Mononuclear cell (primary cell): Measurements from ENCODE around the gene ZNF155. TPM values are rescaled to one million over a fixed set of nuclear protein-coding genes. Genes with fewer than 3 reads are reported as not detected.
A peak's percentile ranks its signal among the peaks of the same experiment; 100 is the strongest.
"Not testable (repeated sequence)": the region's sequence is repeated elsewhere in the genome, so short reads cannot be mapped to it uniquely, and the experiment has no call there.

Experiments used
- H3K27me3 ChIP-seq: 2 replicates; pipeline ENCODE4 v1.6.0; 2011; ENCODE audit warnings: low read length, control low read depth; ENCODE audit not compliant: insufficient read depth
- H3K4me1 ChIP-seq: 2 replicates; pipeline ENCODE4 v1.5.1; 2011; ENCODE audit warnings: mild to moderate bottlenecking, low read length, control low read depth; ENCODE audit not compliant: insufficient read depth
- H3K4me3 ChIP-seq: 2 replicates; pipeline ENCODE4 v1.5.1; 2011; ENCODE audit warnings: mild to moderate bottlenecking, low read length, moderate library complexity
- H3K9me3 ChIP-seq: 2 replicates; pipeline ENCODE4 v1.5.1; 2011; ENCODE audit warnings: low read depth, mild to moderate bottlenecking, control low read depth, low read length
- total RNA-seq: library from RNA; depleted of rRNA; stranded (reverse); fragments of >200 nt; gene quantifications from one replicate; pipeline ENCODE4 v1.2.3, GENCODE V29; 2012

The ZNF155 gene
- total RNA-seq = 6.2 TPM

DNA sequence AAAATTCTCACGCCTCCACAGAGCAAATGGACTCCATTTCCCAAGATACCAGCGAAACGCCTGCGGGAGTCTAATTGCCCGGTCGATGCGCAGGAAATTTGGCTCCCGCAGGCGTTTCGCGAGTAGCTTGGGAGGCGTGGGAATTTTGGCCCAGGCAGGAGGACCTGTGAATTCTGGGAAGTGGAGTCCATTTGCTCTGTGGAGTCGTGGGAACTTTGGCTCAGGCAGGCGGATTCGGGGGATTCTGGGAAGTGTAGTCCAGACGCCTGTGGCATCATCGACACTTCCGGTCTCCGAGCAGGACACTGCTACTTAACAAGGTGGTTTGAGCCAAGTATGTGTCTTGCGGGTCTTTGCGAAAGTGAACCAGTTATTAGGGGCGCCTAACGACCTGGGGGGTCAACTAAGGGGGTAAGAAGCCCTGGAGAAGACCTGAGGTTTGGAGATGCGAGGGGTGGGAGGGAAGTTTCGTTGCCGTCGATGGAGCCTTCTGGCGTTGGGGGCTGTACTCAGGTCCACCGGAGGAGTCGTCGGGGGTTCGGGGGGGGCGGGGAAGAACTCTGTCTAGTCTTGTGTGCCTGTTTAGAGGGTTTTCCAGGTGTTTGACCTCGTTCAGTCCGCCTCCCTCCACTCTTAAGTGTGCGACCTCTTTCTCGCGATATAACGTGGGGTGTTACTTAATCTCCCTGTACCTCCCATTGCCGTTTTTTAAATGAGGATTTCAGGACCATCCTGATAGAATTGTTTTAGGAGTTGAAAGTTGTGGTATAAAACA, at the start of gene ZNF155:
Gene ZNF155, plus strand, starts transcription at position 277 of the 775 bp plus-strand sequence. CDS start 4,356 bp downstream, outside the sequence.
- Histone ChIP-seq H3K9me3 (no peaks in the 10 kb centered on the region), H3K27me3 (no peaks in the 10 kb centered on the region), H3K4me3 (peak within 1 kb of the TSS; percentile 82), H3K4me1 (peaks cover 13% of the 10 kb centered on the region)

DNA sequence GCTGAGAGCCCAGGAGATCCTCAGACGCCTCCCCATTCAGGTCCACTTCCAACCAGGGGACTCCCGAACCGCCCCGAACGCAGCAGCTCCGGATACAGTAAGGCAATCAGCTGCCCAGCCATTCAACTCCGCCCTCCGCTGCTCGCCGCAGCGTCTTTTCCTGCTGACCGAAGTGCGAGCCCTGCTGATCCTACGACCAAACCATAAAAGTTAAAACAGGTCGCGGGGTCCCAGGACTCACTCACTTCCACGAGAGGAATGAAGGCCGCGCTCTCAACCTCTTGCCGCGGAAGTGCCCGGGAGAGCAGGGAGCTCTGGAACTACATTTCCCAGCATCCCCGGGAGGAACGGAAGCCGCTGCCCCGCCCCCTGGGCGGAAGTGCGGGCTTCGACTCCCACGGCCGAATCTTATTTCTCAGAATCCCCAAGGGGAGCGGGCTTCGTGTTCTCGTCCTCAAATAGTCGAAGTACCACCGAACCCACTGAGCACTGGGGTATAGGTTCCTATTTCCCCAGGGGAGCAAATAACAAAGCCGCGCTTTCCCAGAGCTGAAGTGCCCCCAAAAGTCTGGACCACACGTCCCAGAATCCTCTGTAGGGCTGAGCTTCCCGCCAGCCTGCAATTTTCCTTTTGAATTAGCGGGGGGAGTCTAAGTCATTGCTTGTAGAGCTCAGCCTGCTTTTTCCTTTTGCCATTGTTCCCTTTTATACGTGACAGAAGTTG, 48.8 kb upstream of the ZNF155 start, which contains the start of gene ZNF45:
Gene ZNF45, minus strand, starts transcription at position 298 of the 724 bp plus-strand sequence. CDS start 13,097 bp downstream, outside the sequence.
- no peaks in the 10 kb centered on the region for H3K27me3 ChIP-seq
- peak within 1 kb of the TSS; percentile 78 for H3K4me3 ChIP-seq
- no peaks in the 10 kb centered on the region for H3K9me3 ChIP-seq
- H3K4me1 ChIP-seq = peaks cover 16% of the 10 kb centered on the region

DNA sequence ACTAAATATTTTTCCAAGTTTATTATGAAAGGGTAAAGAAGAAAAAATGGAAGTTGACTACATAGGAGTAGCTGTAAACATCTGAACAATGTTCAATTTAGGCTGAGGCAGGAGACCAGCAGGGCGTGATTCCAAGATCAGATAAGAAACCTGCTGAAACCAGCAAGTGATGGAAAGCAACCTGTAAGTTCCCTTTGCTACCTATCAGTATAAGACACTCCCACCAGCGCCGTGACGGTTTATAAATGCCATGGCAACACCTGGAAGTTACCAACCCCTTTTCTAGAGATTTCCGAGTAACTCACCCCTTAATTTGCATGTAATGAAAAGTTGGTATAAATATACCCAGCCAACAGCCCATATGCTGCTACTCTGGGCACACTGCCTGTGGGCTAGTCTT, 47.8 kb upstream of the ZNF155 start:
- H3K9me3 ChIP-seq = no peaks in the 10 kb centered on the region
- peaks cover under 1% of the 10 kb centered on the region for H3K27me3 ChIP-seq
- peaks cover 16% of the 10 kb centered on the region for H3K4me1 ChIP-seq
- H3K4me3 ChIP-seq = no peak overlapping the region

DNA sequence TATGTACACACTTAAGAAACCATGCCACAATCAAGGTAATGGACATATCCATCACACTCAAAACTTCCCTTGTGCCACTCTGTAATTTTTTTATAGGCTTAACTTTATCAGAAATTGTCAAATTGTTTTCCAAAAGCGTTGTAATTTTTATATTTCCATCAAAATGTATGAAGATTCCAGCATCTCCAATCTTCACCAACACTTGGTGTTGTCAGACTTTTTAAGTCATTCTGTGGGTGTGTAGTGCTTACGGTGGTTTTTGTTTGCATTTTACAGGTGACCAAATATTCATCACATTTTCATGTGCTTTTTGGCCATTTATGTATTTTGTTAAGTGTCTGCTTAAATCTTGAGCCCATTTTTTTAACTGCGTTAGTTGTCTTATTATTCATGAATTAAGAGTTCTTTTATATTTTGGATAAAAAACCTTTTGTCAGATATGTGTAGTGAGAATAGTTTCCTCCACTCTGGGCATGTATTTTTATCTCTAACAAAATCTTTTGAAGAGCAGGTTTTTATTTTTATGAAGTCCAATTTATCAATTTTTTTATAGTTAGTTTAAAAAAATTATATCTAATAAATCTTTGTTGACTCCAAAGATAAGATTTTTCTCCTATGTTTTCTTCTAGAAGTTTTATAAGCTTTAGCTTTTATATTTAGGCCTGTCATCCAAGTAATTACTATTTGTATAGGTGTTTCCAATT, 44.3 kb upstream of the ZNF155 start:
- H3K27me3 ChIP-seq = peaks cover 12% of the 10 kb centered on the region
- no peaks in the 10 kb centered on the region for H3K9me3 ChIP-seq
- peaks cover 6% of the 10 kb centered on the region for H3K4me1 ChIP-seq
- no peak overlapping the region for H3K4me3 ChIP-seq

DNA sequence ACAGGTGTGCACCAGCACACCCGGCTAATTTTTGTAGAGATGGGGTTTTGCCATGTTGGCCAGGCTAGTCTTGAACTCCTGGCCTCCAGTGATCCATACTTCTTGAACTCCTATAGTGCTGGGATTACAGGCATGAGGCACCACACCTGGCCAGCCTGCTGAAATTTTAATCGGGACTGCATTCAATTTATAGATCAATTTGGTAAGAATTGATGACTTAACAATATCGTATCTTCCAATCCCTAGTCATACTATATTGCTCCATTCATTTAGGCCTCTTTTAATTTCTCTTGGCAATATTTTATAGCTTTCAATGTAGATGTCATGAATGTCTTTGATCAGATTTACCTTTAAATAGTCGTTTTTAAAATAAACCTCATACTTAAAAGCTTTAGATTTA, 43.3 kb upstream of the ZNF155 start:
- H3K4me1 ChIP-seq = peaks cover 2% of the 10 kb centered on the region
- H3K27me3 ChIP-seq = peaks cover 12% of the 10 kb centered on the region
- H3K9me3 ChIP-seq = peaks cover under 1% of the 10 kb centered on the region
- no peak overlapping the region for H3K4me3 ChIP-seq

DNA sequence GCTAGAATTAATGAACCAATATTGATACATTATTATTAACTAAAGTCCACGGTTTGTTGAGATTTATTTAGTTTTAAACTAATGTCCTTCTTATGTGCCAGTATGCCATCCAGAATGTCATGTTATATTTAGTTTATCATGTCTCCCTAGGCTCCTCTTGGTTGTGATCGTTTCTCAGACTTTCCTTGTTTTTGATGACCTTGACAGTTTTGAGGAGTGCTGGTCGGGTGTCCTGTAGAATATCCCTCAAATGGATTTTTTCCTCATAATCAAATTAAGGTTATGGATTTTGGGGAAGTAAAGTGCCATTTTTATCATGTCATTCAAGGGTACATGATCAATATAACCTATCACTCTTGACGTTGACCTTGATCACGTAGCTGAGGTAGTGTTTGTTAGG, 42.8 kb upstream of the ZNF155 start:
- Histone ChIP-seq H3K4me3 (no peak overlapping the region), H3K4me1 (no peaks in the 10 kb centered on the region), H3K27me3 (peaks cover 15% of the 10 kb centered on the region), H3K9me3 (peaks cover 5% of the 10 kb centered on the region)

DNA sequence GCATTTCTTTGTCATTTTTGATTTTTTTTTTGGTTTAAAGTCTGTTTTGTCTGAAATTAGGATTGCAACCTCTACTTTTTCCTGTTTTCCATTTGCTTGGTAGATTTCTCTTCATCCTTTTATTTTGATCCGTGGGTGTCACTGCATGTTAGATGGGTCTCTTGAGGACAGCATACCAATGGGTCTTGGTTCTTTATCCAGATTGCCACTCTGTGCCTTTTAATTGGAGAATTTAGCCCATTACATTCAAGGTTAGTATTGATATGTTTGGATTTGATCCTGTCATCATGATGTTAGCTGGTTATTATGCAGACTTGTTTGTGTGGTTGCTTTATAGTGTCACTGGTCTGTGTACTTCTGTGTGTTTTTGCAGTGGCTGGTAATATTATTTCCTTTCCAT, 36.6 kb upstream of the ZNF155 start:
- H3K27me3 ChIP-seq = peaks cover 18% of the 10 kb centered on the region
- H3K4me3 ChIP-seq, H3K4me1 ChIP-seq: not testable (repeated sequence)
- H3K9me3 ChIP-seq = peaks cover 30% of the 10 kb centered on the region

DNA sequence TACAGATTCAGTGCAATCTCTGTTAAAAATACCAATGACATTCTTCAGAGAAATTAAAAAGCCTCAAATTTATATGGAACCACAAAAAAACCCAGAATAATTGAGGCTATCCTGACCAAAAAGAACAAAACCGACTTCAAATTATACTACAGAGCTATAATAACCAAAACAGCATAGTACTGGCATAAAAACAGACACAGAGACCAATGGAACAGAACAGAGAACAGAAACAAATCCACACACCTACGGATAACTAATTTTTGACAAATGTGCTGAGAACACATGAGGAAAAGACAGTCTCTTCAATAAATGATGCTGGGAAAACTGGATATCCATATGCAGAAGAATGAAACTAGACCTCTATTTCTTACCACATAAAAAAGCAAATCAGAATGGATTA, 34.2 kb upstream of the ZNF155 start:
- H3K4me1 ChIP-seq, H3K4me3 ChIP-seq: not testable (repeated sequence)
- H3K27me3 ChIP-seq = peaks cover 15% of the 10 kb centered on the region
- H3K9me3 ChIP-seq = peaks cover 30% of the 10 kb centered on the region

DNA sequence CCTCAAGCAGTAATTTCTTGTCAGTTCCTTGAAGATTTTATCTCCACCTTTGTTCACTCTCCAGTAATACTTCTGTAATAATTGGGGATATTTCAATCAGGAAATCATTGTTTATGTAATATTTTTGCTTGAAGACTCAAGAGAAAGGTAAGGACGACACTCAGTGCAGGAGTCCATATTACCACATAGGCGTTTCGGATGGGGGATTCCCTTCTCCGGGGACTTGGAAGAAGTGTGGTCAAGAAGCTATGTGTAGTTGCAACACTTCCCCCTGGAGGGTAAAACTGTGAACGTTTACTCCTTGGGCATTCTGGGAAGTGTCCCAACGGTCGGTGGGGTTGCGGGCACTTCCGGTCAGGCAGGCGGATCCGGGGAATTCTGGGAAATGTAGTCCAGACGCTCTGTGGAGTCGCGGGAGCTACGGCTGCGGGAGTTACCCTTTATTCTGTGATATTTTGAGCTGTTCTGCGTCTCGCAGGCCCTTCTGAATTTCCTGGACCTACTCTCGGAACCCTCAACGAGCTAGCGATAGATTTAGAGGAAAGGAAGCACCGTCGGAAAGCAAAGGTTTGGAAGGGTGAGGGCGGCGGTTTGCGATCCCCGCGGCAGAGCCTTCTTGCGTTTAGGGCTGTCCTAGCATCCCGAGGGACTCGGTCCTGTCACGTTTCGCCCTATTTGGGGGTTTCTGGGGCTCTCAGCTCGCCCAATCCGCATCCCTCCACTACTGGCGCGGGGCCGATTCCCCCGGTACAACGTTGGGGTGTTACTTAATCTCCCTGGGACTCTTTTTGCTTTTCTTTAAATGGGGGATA, 32.9 kb upstream of the ZNF155 start, which contains the start of gene ZNF221:
Gene ZNF221, plus strand, starts transcription at position 395 of the 812 bp plus-strand sequence. CDS start 11,499 bp downstream, outside the sequence.
- Histone ChIP-seq H3K4me3 (peak within 1 kb of the TSS; percentile 64), H3K4me1 (peaks cover 4% of the 10 kb centered on the region), H3K27me3 (peaks cover 13% of the 10 kb centered on the region), H3K9me3 (peaks cover 26% of the 10 kb centered on the region)

DNA sequence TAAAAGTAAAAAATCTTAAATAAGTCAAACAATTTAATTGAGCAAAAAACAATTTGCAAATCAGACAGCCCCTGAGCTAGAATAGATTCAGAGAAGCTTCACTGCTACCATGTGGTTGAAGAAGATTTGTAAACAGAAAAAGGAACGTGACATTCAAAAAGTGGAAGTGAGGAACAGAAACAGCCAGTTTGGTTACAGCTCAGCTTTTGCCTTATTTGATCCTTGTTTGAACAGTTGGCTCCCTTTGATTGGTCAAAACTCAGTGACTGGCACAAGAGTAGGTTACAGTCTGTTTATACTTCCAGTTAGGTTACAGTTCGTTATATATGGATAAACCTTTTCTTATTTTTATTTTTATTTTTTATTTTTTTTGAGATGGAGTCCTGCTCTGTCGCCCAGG, 27.2 kb upstream of the ZNF155 start:
- H3K4me1 ChIP-seq = no peaks in the 10 kb centered on the region
- no peaks in the 10 kb centered on the region for H3K27me3 ChIP-seq
- peaks cover 15% of the 10 kb centered on the region for H3K9me3 ChIP-seq
- H3K4me3 ChIP-seq = no peak overlapping the region

DNA sequence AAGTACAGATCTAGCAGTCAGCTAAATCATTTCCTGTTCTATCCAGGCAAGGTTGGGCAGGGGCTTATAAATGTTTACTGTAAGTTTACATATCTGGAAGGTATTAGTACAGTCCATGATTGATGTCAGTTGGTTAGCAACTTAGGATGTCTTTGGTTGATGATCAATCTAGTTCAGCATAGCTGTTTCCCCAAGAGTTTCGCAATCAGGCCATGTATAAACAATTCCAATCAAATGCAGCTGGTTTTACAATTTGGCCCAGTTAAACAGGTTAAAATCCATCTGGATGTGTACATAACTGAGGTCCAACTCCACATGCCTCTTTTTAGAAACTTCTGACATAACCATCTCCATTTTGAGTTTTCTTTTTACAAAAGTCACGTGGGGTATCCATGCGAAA, 26.1 kb upstream of the ZNF155 start:
- Histone ChIP-seq H3K4me3 (no peak overlapping the region), H3K4me1 (no peaks in the 10 kb centered on the region), H3K9me3 (peaks cover 25% of the 10 kb centered on the region), H3K27me3 (no peaks in the 10 kb centered on the region)

DNA sequence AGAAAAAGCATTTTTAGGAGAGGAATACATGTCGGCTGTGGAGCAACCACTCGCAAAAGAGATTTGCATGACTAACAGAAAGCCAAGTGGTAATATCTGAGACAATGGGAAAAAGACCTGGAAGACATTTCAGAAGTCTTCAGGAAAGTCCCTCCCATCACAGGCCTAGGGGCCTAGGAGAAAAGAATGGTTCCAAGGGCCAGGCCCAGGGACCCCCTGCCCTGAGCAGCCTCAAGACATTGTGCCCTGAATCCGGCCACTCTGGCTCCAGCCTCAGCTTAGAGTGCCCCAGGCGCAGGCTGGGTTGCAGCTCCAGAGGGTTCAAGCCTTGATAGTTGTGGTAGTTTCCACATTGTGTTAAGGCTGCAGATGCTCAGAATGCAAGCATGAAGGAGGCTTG, 23.6 kb upstream of the ZNF155 start:
- no peaks in the 10 kb centered on the region for H3K4me1 ChIP-seq
- H3K9me3 ChIP-seq = peaks cover 49% of the 10 kb centered on the region
- no peaks in the 10 kb centered on the region for H3K27me3 ChIP-seq
- H3K4me3 ChIP-seq = no peak overlapping the region

DNA sequence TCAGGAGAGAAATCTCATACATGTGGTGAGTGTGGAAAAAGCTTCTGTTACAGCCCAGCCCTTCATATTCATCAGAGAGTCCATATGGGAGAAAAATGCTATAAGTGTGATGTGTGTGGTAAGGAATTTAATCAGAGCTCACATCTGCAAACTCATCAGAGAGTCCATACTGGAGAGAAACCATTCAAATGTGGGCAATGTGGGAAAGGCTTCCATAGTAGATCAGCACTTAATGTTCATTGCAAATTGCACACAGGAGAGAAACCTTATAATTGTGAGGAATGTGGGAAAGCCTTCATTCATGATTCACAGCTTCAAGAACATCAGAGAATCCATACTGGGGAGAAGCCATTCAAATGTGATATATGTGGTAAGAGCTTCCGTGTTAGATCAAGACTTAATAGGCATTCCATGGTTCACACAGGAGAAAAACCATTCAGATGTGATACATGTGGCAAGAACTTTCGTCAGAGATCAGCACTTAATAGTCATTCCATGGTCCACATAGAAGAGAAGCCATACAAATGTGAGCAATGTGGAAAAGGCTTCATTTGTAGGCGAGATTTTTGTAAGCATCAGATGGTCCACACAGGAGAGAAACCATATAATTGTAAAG, 17.8 kb upstream of the ZNF155 start:
- Histone ChIP-seq H3K27me3 (no peaks in the 10 kb centered on the region), H3K4me3 (no peak overlapping the region), H3K4me1 (no peaks in the 10 kb centered on the region), H3K9me3 (peaks cover 78% of the 10 kb centered on the region)

DNA sequence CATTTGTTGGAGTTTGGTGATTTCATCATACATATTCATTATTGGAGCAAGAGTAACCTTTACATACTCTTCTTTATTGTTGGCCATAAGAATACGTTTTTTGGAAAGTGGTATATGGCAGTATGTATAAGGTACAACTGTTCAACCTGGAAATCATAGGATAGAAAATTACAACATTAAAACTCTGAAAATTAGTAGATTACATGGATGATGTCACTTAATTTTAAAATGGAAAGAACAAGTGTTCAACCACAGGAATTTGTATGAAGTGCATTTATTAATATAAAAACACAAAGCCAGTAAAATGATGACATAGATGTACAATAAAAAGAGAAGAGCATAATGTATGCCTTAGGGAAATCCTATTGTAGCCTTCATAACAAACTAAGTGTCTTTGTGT, 7.3 kb upstream of the ZNF155 start:
- H3K4me1 ChIP-seq = no peaks in the 10 kb centered on the region
- no peak overlapping the region for H3K4me3 ChIP-seq
- H3K9me3 ChIP-seq = peaks cover 43% of the 10 kb centered on the region
- H3K27me3 ChIP-seq = no peaks in the 10 kb centered on the region
